GM10266 (cell line): Measurements from ENCODE around the gene TMEM39A.

Source experiments
- DNase-seq: peaks from one replicate; pipeline ENCODE4 v3.0.0; 2012; ENCODE audit errors: extremely low spot score
- TF ChIP-seq, protein P1 (sequence below): IDR thresholded peaks from 2 replicates; pipeline ENCODE4 v1.5.1; 2012; ENCODE audit warnings: mild to moderate bottlenecking, low read depth; ENCODE audit not compliant: control insufficient read depth, insufficient read depth; ENCODE audit errors: missing control alignments

TMEM39A gene

GRCh38 chr3:119500265-119500664 lies 36.9 kb upstream of the TMEM39A start:
- TF ChIP-seq, protein P1, sequence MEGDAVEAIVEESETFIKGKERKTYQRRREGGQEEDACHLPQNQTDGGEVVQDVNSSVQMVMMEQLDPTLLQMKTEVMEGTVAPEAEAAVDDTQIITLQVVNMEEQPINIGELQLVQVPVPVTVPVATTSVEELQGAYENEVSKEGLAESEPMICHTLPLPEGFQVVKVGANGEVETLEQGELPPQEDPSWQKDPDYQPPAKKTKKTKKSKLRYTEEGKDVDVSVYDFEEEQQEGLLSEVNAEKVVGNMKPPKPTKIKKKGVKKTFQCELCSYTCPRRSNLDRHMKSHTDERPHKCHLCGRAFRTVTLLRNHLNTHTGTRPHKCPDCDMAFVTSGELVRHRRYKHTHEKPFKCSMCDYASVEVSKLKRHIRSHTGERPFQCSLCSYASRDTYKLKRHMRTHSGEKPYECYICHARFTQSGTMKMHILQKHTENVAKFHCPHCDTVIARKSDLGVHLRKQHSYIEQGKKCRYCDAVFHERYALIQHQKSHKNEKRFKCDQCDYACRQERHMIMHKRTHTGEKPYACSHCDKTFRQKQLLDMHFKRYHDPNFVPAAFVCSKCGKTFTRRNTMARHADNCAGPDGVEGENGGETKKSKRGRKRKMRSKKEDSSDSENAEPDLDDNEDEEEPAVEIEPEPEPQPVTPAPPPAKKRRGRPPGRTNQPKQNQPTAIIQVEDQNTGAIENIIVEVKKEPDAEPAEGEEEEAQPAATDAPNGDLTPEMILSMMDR, result no peak
- no peak for DNase-seq

GRCh38 chr3:119498186-119499011 lies 35.0 kb upstream of the TMEM39A start, which contains the start of gene TIMMDC1:
Gene TIMMDC1, plus strand, starts transcription at chr3:119498547. Its CDS starts 187 bp downstream, at chr3:119498734.
- peak; percentile 93 for DNase-seq

DNA sequence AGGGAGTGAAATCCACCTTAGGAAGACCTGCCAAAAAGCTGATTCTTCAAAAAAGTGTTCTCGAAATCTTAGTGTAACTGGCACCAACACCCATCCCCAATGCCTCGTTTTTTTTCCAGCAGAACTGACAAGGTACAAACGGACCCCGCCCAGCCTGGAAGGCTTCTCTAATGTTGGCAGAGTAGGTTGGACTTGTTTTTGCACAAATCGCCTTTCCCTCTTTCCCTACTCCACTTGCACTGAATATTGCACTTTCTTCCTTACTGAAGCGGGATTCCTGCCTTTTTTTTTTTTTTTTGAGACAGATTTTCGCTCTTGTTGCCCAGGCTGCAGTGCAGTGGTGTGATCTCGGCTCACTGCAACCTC lies 34.4 kb upstream of the TMEM39A start:
- no peak for DNase-seq

More at GRCh38 chr3:119498186-119499011, 35.0 kb upstream of the TMEM39A start, which contains the start of gene TIMMDC1:
- TF ChIP-seq, protein P1, result no peak

GRCh38 chr3:119494597-119494996 lies 31.2 kb upstream of the TMEM39A start:
- DNase-seq, result no peak
- TF ChIP-seq, protein P1, result no peak

More for the DNA sequence above, 34.4 kb upstream of the TMEM39A start:
- TF ChIP-seq, protein P1, result no peak

DNA sequence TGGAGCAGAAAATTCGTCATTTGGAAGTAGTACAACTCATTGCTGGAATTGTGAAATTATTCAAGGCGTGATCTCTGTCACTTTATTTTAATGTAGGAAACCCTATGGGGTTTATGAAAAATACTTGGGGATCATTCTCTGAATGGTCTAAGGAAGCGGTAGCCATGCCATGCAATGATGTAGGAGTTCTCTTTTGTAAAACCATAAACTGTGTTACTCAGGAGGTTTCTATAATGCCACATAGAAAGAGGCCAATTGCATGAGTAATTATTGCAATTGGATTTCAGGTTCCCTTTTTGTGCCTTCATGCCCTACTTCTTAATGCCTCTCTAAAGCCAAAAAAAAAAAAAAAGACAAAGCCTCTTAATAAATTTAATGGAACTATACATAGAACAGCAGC lies 29.4 kb upstream of the TMEM39A start:
- no peak for DNase-seq

DNA sequence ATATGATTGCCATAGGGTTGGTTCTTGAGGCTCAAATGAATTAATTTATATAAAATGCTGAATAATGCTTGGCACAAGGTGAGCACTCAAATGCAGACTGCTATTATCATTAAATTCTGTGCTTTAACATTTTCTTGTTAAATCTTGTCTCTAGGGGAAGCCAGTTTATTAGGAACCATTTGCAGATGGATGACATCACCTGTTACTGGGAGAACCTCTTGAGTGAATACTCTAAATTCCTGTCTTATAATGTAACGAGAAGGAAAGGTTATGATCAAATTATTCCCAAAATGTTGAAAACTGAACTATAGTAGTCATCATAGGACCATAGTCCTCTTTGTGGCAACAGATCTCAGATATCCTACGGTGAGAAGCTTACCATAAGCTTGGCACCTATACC lies 28.7 kb upstream of the TMEM39A start:
- TF ChIP-seq, protein P1, result no peak
- DNase-seq, result no peak

More for the DNA sequence above, 29.4 kb upstream of the TMEM39A start:
- TF ChIP-seq, protein P1, result no peak

- TF ChIP-seq, protein P1, result no peak
- DNase-seq, result no peak
Measured at GRCh38 chr3:119490153-119490552, 26.7 kb upstream of the TMEM39A start.
